ENCODE data around the gene BTNL3. TPM values are rescaled to one million over a fixed set of nuclear protein-coding genes. Genes with fewer than 3 reads are reported as not detected.

Gene BTNL3
- total and polyA plus RNA-seq, 10 of the 15 experiments (the other 5 are each of a cell fraction or from before 2014, with no cell fraction given): 0.39 TPM; not detected in 9

GRCh38 chr5:180970875-180971274 is 17.8 kb upstream of the BTNL3 start:
- POLR2A ChIA-PET: no interaction called here
- ATAC-seq (no peak), DNase-seq (ENCODE audit: low read depth, low spot score) (no peak), FAIRE-seq (no peak)
- TF ChIP-seq ZNF207 (IDR thresholded peaks at IDR 0.05; ENCODE audit: borderline replicate concordance) (no peak), SRF (IDR thresholded peaks at IDR 0.05; ENCODE audit: low read depth in 2 of 2, low read length in 2 of 2) (no peak), BHLHE40 (IDR thresholded peaks at IDR 0.05; ENCODE audit: borderline replicate concordance in 1 of 2, low read depth in 2 of 2, low read length in 1 of 2) (no peak), RAD51 (IDR thresholded peaks at IDR 0.05) (no peak), ESRRA (IDR thresholded peaks at IDR 0.05; ENCODE audit: low read length) (no peak), CHD4 (IDR thresholded peaks at IDR 0.05) (no peak)
- RAD21 ChIA-PET (ENCODE audit: unreplicated experiment): no interaction called here
- H3K4me2 ChIP-seq (ENCODE audit: control insufficient read depth, insufficient read depth): no peak overlapping the region
- no peaks in the 10 kb centered on the region for H3K79me2 ChIP-seq (ENCODE audit: control insufficient read depth, insufficient read depth, low read length)
- H4K20me1 ChIP-seq (ENCODE audit: control insufficient read depth, insufficient read depth): no peaks in the 10 kb centered on the region
- no TSS peak for BruUV-seq (replicated peaks)
- WGBS (ENCODE audit: insufficient coverage, insufficient replicate concordance, low lambda C conversion rate, missing lambda C conversion rate): 91% methylated on average over 4 of the region's 4 CpGs
- peaks cover 11% of the 10 kb centered on the region for H3K4me1 ChIP-seq (ENCODE audit: control insufficient read depth, insufficient read depth, low read length)
- no peak overlapping the region for H2AFZ ChIP-seq (ENCODE audit: control insufficient read depth, low read depth, low read length)
- no peak overlapping the region for H3K9ac ChIP-seq (ENCODE audit: control insufficient read depth, insufficient read depth, low read length)
- H3K27me3 ChIP-seq (replicated peaks in 1 of 2; ENCODE audit: control insufficient read depth in 2 of 2, insufficient read depth in 2 of 2, low read length in 1 of 2): no peaks in the 10 kb centered on the region
- intact Hi-C loops (cut with micrococcal nuclease; ENCODE audit: unreplicated experiment) (loop anchor here (10.0 kb wide), 1 partner anchor 184 kb away; no protein-coding TSS in a partner anchor), in situ Hi-C loops (cut with MboI) (no loop called here)
- H3K36me3 ChIP-seq (ENCODE audit: control insufficient read depth in 2 of 2, insufficient read depth in 2 of 2, low read length in 1 of 2): no peaks in the 10 kb centered on the region
- no peaks in the 10 kb centered on the region; the same call in none of the 3 replicates for H3K9me3 ChIP-seq (replicated peaks; ENCODE audit: control insufficient read depth, insufficient read depth, low read length)
- H3K4me3 ChIP-seq: no peak overlapping the region
- SMC1A ChIA-PET (ENCODE audit: uncharacterized antibody, unreplicated experiment): no interaction called here
- H3K27ac ChIP-seq (ENCODE audit: control insufficient read depth, insufficient read depth): no peak overlapping the region
- CTCF ChIA-PET: no interaction called here
